SH-SY5Y (cell line): ENCODE measurements around the gene POPDC3.

Experiments
- GATA2 ChIP-seq: IDR thresholded peaks from 2 replicates; pipeline ENCODE4 v1.6.1; 2011; ENCODE audit warnings: mild to moderate bottlenecking, low read depth, low read length
- GATA3 ChIP-seq: IDR thresholded peaks from 2 replicates; pipeline ENCODE4 v1.6.1; 2011; ENCODE audit warnings: low read depth, mild to moderate bottlenecking, low read length, moderate library complexity

Gene POPDC3

GRCh38 chr6:105186576-105186975 lies 6.8 kb upstream of the POPDC3 start:
- TF ChIP-seq GATA3, result no peak
- TF ChIP-seq GATA2, result no peak

GRCh38 chr6:105184921-105185320 lies 5.1 kb upstream of the POPDC3 start:
- no peak for TF ChIP-seq GATA2
- TF ChIP-seq GATA3, result no peak

GRCh38 chr6:105181981-105182515 lies 2.2 kb upstream of the POPDC3 start:
- TF ChIP-seq GATA2 (no peak), GATA3 (no peak)

DNA sequence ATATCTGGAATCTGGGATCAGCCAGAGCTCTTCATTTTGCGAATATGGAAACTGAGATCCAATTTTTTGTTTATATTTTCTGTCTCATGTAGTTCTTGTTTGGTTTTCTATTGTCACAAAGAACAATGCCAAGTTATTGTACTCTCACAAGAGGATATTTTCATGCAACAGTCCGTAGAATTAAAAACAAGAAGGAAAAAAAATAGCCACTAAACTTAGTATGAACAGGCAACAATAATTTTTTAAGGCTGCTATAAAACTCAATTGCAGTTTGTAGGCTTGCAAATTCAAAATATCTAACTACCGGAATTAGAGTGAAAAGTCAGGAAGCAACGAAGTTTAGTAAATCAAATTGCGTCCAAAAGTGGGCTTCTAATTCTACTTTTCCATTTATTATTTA lies 1.2 kb downstream of the POPDC3 start:
- TF ChIP-seq GATA2 (no peak), GATA3 (no peak)

GRCh38 chr6:105178110-105178509 lies 1.7 kb downstream of the POPDC3 start:
- no peak for TF ChIP-seq GATA3
- no peak for TF ChIP-seq GATA2

GRCh38 chr6:105177556-105177955 lies 2.3 kb downstream of the POPDC3 start:
- TF ChIP-seq GATA3, result no peak
- TF ChIP-seq GATA2, result no peak

GRCh38 chr6:105174512-105174911 lies 5.3 kb downstream of the POPDC3 start:
- no peak for TF ChIP-seq GATA2
- no peak for TF ChIP-seq GATA3

GRCh38 chr6:105170059-105170458 lies 9.8 kb downstream of the POPDC3 start:
- TF ChIP-seq GATA2, result no peak
- no peak for TF ChIP-seq GATA3

- TF ChIP-seq GATA3 (no peak), GATA2 (no peak)
Observed at GRCh38 chr6:105167914-105168313, 11.9 kb downstream of the POPDC3 start.

DNA sequence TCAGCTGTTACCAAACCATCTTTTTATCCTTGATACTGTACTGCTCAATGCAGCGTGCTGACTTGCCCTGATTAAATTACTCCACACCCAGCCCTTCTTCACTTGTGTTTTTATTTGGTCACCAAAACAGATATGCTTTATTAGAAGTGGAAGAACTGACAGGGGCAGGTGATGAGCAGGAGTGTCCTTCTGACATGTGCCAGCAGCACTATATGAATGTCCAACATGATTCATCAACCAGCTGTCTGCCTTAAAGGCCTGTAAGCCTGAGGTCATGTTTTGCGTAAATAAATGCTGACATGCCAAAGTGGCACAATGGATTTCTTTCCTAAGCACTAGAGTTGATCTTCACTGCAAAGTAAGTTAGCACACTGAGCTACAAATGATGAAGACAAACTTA lies 15.4 kb downstream of the POPDC3 start:
- TF ChIP-seq GATA3 (no peak), GATA2 (no peak)

DNA sequence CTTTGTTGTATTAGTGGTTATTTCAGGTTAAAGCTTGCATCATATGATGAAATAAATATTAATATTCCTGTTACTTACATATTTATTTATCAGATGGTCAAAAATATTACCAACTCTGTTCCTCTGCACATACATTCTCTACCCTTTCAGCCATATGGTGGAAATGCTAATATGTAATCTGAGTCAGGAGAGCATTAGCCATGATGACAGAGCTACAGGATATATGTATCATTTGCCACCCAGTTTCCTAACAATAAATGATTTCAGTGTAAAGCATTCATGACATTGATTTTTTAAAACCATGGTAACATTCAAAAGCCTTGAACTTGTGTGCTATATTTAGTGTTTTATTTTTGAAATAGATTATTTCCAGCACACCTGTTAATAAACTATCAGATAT lies 16.6 kb downstream of the POPDC3 start:
- TF ChIP-seq GATA2 (no peak), GATA3 (no peak)

GRCh38 chr6:105162377-105162776 lies 17.4 kb downstream of the POPDC3 start:
- TF ChIP-seq GATA3 (no peak), GATA2 (no peak)

- no peak for TF ChIP-seq GATA3
- TF ChIP-seq GATA2, result no peak
Observed at GRCh38 chr6:105161421-105161820, 18.4 kb downstream of the POPDC3 start.

DNA sequence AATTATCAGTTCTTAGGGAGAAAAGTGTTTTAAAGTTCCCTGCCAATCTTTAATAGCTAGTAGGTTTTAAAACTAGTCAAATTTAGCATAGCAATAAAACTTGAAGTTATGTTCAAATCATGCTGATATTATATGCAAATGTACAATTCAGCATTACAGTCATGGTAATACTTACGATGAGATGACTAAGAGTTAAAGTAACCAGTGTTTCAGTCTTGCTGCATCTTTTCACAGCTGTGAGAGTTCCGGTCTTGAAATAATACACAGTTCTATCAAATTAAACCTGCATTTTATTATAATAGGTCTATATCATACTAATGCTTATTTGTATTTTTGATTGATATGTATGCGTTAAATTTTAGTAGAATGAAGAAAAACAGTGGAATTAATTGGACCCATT lies 26.1 kb downstream of the POPDC3 start:
- TF ChIP-seq GATA2 (no peak), GATA3 (no peak)

DNA sequence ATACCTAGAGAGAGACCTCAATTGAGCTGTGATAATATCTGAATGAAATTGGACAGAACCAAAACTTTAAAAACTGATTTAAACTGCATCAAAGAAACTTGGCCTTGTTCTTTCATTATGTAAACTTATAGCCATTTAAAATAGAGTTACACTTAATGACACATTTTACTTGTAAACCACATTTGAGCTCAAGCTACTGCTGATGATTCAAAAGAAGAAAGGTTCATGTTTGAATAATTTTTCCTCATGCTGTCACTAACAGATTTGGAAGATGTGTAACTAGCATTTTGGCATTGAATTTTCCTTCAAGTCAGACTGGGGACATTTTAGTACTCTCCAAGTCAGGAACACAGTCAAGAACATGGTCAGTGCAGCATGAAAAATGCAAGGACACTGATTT lies 26.9 kb downstream of the POPDC3 start:
- no peak for TF ChIP-seq GATA3
- no peak for TF ChIP-seq GATA2

- TF ChIP-seq GATA2, result no peak
- TF ChIP-seq GATA3, result no peak
Observed at GRCh38 chr6:105151644-105152043, 28.2 kb downstream of the POPDC3 start.
